SK-N-SH (cell line): ENCODE measurements around the gene ELOVL3.

Source experiments
- CTCF ChIP-seq: fragments of 200-600 bp; sonication (generic); IDR thresholded peaks from 2 replicates; pipeline ENCODE4 v1.6.1; 2017; ENCODE audit warnings: antibody characterized with exemption, mild to moderate bottlenecking, moderate library complexity
- FOXJ3 ChIP-seq: sonication (generic); formaldehyde crosslinking; IDR thresholded peaks from 2 replicates; pipeline ENCODE4 v1.5.1; 2020; ENCODE audit warnings: mild to moderate bottlenecking, missing genetic modification reagents
- MAX ChIP-seq: IDR thresholded peaks from 2 replicates; pipeline ENCODE4 v1.4.0; 2012; ENCODE audit warnings: low read depth
- REST ChIP-seq: IDR thresholded peaks from 2 replicates; pipeline ENCODE4 v1.6.1; 2012; ENCODE audit warnings: mild to moderate bottlenecking, low read depth, low read length, moderate library complexity
- SIN3A ChIP-seq: IDR thresholded peaks from 2 replicates; pipeline ENCODE4 v1.6.1; 2012; ENCODE audit warnings: low read depth, mild to moderate bottlenecking, low read length, moderate library complexity, borderline replicate concordance
- TAF1 ChIP-seq: IDR thresholded peaks from 2 replicates; pipeline ENCODE4 v1.6.1; 2012; ENCODE audit warnings: low read depth, mild to moderate bottlenecking, low read length, moderate library complexity, borderline replicate concordance
- USF2 ChIP-seq: fragments of 150-350 bp; IDR thresholded peaks from 2 replicates; pipeline ENCODE4 v1.6.1; 2017; ENCODE audit warnings: antibody characterized with exemption, low read length, low read depth, borderline replicate concordance

GRCh38 chr10:102241032-102241443, 14.9 kb downstream of the ELOVL3 start:
- TF ChIP-seq TAF1, result no peak
- TF ChIP-seq FOXJ3 (CRISPR knock-in tag), result no peak
- TF ChIP-seq MAX, result no peak
- TF ChIP-seq SIN3A, result no peak
- no peak for TF ChIP-seq USF2
- TF ChIP-seq REST, result no peak
- no peak for TF ChIP-seq CTCF
